Vagina (tissue), 2 donors: ENCODE results near the gene PTPRN2.

Source experiments
- CTCF ChIP-seq, 3 experiments: fragments of 450-650 bp in 2 of 3; fragments of 200-600 bp in 1 of 3; sonication (generic) in 1 of 3; IDR thresholded peaks; one replicate each; pipeline ENCODE4 v1.5.1; 2017 to 2019; ENCODE audit warnings: antibody characterized with exemption in 3 of 3, mild to moderate bottlenecking in 2 of 3, moderate library complexity in 2 of 3
- POLR2A ChIP-seq, 2 donors: fragments of 450-650 bp; IDR thresholded peaks; one replicate each; pipeline ENCODE4 v1.6.1; 2017; ENCODE audit warnings: antibody characterized with exemption in 2 of 2, mild to moderate bottlenecking in 2 of 2, moderate library complexity in 2 of 2
- POLR2AphosphoS5 ChIP-seq, 2 donors: sonication (generic); formaldehyde crosslinking; IDR thresholded peaks; one replicate each; pipeline ENCODE4 v1.9.0; 2017; ENCODE audit warnings: antibody characterized with exemption in 2 of 2, mild to moderate bottlenecking in 2 of 2, low read depth in 1 of 2; ENCODE audit not compliant: insufficient read depth in 1 of 2

GRCh38 chr7:157622408-157623205 is 965.0 kb downstream of the PTPRN2 start:
- TF ChIP-seq CTCF (IDR thresholded peaks at IDR 0.05) = no peak
- no peak for TF ChIP-seq POLR2AphosphoS5 (IDR thresholded peaks at IDR 0.05; ENCODE audit: insufficient read depth in 1 of 2, low read depth in 1 of 2)
- no peak for TF ChIP-seq POLR2A (IDR thresholded peaks at IDR 0.05)
